HS-27A (cell line): ENCODE results near the gene CYP2U1.
A peak's percentile ranks its signal among the peaks of the same experiment; 100 is the strongest.
"Not testable (repeated sequence)": the region's sequence is repeated elsewhere in the genome, so short reads cannot be mapped to it uniquely, and the experiment has no call there.

Experiments
- DNase-seq: peaks from one replicate; pipeline ENCODE4 v3.0.0-alpha.2; 2012; ENCODE audit warnings: low read depth, missing footprints

Gene CYP2U1

GRCh38 chr4:107930821-107931774 lies at the start of gene CYP2U1:
Gene CYP2U1 (plus strand): TSS chr4:107931549. CDS start chr4:107931644, 95 bp downstream.
- peak; percentile 49 for DNase-seq

- no peak for DNase-seq
Measured at GRCh38 chr4:107885865-107886264, 45.5 kb upstream of the CYP2U1 start.

DNA sequence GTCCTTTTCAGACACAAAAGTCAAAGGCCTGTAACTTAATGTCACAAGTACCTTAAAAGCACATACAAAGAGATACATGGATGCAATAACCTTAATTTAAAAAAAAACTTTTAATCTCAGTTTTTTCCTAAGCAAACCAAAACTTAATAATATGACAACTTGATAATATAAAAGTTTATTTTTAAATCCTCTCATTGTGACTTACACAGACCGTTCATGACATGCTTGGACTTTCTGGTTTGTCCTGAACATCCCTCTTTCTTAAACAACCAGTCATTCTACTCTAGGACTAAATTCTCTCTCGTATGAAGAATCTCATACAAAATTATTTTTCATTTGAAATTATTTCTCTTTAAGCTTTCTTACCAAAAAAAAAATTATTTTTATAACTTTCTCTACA lies 43.1 kb upstream of the CYP2U1 start:
- no peak for DNase-seq

- DNase-seq = no peak
Measured at GRCh38 chr4:107890779-107891178, 40.6 kb upstream of the CYP2U1 start.

GRCh38 chr4:107891299-107891698 lies 40.0 kb upstream of the CYP2U1 start:
- DNase-seq = no peak

DNA sequence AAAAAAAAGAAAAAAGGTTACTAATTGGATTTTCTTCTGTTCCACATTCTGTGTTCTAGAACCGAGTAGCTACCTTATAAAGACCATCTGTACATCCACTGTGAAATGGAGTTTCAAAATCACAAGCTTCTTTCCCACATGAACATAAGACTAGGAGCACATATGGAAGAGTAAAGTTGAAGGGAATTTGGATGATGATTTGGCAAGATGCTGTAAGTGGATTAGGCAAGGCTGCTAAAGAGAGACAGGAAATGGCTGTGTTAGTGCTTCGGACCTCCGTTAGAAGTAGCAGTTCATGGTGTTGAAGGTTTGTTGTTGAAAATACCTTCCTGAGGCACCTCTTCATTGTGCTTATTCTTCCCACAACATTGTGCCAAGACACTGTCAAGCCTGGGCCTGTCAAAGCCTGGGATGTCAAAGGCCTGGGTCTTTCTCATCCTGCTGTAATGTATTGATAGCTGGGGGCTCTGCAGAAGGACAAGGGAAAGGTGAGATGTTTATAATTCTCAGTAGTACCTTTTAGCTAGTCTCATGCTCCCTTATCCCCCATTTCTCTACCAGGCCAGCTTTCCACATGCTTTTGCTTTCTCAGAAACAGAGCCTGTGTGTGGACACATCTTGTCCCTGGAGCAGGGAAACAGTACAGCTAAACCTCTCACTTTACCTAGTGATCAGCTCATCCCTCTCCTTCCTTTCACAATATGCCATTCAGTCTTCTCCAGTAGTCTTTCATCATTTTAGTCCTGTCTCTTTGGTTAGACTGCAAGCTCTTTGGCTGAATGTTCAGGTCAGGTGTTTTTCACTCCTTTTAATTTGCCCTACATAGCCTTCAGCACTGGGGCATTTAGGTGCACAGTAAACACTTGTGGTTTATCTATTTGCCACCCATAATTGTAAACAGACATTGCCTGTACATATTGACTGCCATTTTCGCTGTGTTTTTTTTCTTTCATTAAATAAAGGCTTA lies 37.9 kb upstream of the CYP2U1 start:
- no peak for DNase-seq

DNA sequence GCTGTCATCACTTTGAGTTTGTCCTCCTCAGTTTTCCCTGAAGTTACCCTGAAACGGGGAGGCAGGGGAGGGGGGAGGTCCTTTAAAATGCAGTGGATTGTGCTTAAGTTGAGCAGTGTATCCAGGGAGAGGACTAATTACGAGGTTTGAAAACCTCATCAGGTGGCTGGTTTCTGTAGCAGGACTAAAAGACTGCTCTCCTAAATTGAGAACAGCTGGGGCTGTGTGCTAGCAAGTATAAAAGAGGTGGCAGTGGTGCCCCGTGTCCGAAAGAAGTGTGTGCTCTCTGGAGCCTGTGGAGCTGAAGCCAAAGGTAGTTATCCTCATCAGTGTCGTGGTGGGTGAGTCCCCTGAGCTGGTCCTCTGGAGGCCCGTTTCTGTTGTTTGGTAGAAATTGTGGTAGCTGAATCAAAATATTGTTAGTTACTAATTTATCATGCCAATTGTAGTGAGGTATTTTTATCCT lies 37.2 kb upstream of the CYP2U1 start:
- DNase-seq = no peak

GRCh38 chr4:107896158-107896645 lies 35.1 kb upstream of the CYP2U1 start:
- DNase-seq = peak; percentile 93

DNA sequence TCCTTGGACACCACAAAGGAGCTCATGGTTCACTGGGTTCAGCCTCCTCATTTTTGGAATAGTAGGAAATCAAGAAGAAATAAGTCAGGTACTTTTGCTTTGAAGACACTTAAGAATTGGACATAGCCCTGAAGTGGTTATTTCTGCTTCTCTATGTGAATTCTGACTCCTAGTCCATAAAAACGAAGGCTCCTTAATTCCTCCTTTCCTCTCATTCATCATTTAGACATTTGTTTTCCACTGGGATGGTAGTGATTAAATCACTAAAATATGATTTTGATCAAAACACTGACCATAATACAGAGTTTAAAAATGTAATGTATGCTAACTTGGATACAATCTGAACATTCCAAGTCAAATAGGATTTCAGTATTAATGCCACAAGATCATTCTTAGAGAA lies 34.7 kb upstream of the CYP2U1 start:
- DNase-seq = no peak

- no peak for DNase-seq
Measured at GRCh38 chr4:107897823-107898222, 33.5 kb upstream of the CYP2U1 start.

- no peak for DNase-seq
Measured at GRCh38 chr4:107900067-107900466, 31.3 kb upstream of the CYP2U1 start.

DNA sequence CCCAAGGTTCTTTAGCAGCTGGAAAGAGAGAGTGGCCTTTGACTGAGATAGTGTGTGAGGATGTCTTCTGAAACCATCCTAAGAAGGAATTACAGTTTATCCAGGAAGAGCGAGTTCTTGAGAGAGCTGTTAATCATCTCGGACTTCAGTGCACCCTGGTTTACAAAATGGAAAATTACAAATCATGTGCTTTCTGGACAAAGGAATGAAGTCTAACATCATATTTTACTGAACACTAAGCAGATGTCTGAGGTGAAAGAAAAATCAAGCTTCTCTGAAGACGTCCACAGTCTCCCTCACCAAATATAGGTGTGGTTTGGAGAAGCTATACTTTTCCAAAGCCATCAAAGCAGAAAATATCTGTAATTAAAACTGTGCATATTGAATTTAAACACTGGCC lies 30.8 kb upstream of the CYP2U1 start:
- DNase-seq = no peak

DNA sequence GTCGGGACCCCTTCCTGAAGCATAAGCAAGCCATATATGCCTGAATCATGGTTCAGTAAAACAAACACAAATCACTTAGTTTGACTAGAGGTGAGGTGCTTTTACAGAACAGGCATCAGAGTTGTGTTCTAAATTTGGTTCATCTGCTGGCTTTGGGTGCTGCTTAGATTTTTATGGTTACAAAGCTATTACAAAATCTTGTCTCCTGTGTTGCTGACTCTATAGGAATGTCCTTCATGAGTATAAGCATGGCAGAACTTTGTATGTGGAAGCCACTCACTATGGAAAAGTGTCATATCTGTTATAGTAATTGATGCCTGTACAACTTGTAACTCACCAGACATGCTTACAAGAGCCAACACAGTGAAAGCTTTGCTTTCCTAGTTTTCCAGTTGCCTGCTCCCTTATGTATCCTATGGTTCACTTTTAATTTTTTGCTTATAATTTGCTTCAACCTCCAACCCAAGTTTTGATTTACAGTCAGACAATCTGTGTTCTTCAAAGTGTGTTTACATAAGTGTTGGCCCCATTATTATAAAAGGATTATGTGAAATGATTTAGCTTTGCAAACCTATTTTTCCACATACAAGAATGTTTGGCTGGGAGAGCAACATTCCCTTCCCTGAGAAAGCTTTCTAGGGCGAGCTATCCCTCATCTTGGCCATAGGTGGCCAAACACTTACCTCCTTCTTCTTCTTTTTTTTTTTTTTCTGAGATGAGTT lies 30.0 kb upstream of the CYP2U1 start:
- no peak for DNase-seq

DNA sequence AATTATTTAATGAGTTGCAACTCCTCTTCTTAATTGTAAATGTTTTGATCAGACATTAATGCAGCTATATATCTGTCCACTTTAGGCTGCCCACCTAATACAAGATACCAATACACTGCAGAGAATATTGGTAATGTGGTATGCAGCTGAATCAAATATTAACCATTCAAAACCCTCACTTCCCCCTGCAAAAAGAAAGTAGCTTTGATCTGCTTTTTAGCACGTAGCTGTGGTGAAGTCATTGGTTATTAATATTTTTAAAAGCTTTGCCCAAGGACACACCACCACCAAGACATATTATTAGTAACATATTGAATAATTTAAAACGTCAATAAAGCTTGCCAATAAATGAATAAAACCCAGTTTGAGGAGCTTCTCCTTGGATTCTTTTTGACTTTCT lies 28.6 kb upstream of the CYP2U1 start:
- DNase-seq = no peak

GRCh38 chr4:107905082-107905481 lies 26.3 kb upstream of the CYP2U1 start:
- not testable (repeated sequence) for DNase-seq

DNA sequence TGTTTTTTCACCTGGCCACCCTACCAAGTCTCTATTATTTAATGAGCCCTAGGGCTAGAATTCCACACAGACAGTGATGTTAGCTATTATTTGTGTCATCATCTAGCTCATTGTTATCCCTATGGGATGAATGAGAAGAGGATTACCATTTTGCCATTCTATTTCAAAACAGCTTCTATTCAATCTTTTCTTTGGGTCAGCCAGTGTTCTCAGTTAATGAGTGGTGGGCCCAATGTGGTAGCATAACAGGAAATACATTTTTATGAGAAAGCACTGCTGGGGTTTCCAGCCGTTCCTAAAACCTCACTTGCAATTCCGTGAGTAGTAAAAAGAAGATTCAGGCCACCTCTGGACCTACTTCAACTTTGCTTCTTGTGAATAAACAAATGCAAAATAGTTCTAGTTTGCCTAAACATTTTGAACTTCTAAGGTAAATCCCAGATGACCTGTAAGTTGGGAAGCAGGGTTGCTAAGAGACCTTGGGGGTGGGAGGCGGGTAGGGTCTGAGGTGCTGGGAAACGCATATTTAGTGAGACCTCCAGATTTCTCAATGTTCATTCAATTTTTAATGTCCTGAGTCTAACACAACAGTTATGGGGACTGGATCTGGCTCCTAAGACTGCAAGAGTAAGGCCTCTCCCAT lies 24.8 kb upstream of the CYP2U1 start:
- no peak for DNase-seq

DNA sequence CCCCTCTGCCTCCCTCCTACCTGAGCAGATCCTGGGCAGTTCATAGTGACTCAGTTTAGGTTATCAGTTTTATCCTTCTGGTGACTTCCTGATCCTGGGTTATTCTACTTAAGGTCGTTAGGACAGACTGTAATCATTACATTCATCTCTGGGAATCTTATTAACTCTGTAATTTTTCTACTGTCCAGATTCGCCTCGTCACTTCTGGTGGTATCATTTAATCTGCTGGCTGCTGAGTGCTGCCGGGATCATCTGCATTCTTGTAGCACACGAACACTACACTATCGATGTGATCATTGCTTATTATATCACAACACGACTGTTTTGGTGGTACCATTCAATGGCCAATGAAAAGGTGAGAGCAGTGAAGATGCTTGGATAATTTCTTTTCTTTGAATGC lies 23.0 kb upstream of the CYP2U1 start:
- no peak for DNase-seq

- peak; percentile 56 for DNase-seq
Measured at GRCh38 chr4:107913283-107913899, 18.0 kb upstream of the CYP2U1 start.

DNA sequence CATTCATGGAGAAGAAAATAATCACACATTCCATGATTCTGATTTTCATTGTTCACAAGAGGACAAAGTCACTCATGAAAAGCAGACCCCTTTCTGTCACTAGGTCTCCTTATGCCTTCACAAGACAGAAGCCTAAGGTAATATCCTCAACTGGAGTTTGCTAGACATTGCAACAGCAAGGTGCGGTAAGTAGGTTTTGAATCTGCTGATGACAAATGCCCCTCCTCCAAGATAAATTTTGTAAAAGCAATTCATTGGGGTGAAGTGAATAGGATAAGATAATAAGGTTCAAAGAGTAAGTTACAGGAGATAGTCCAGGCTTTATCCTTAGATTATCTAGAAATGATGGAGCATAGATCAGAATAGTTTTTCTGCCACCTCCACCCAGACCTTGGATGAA lies 16.1 kb upstream of the CYP2U1 start:
- no peak for DNase-seq

DNA sequence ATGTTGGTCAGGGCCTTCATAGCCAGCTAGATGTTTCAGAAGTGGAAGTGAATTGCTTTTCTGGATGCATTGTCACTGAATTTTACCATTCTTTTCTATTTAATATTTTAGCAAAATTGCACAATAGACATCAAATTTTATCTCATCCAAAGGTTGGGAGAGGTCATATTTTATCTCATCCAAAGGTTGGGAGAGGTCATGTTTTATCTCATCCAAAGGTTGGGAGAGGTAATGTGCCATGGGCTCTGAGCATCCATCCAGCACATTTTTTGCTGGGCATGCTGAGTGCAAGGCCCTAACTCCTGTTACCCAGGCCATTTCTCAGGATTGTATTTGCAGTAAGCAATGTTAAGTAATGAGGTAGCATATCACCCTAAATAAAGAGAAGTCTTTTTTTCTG lies 14.7 kb upstream of the CYP2U1 start:
- no peak for DNase-seq

GRCh38 chr4:107917500-107917899 lies 13.8 kb upstream of the CYP2U1 start:
- no peak for DNase-seq
